ENCODE results near the gene LTC4S.

LTC4S gene

DNA sequence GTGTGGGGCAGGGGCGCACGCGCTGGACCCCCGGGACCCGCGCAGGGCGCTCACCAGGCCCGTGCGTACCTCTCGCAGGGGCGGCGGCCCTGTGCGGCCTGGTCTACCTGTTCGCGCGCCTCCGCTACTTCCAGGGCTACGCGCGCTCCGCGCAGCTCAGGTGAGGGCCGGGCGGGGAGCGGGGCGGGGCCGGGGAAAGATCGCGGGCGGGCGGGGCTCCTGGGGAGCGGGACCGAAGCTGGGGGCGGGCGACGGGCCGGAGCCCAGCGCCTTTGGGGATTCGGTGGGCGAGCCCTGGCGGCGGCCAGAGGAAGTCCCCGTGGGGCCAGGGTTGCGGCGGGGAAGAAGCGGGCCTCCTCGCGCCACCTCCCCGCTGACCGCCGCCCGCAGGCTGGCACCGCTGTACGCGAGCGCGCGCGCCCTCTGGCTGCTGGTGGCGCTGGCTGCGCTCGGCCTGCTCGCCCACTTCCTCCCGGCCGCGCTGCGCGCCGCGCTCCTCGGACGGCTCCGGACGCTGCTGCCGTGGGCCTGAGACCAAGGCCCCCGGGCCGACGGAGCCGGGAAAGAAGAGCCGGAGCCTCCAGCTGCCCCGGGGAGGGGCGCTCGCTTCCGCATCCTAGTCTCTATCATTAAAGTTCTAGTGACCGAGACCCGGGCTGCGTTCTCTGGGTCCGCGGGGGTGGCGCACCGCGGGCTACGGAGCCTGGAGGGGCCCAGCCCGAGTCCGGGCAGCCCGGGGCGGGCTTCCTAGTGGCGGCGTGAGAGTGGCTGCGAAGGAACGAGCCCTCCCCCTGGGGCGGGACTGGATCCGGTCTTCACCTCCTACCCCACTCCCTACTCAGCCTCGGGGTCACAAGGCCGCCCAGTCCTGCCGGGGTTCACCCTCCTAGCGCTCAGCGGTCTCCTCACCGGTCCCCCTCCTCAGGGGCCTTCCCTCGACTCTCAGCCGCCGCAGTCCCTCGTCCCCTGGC, 2.4 kb downstream of the LTC4S start:
- peak; percentile 78 for DNase-seq

GRCh38 chr5:179796877-179797608, 3.3 kb downstream of the LTC4S start:
- no peak for DNase-seq

DNA sequence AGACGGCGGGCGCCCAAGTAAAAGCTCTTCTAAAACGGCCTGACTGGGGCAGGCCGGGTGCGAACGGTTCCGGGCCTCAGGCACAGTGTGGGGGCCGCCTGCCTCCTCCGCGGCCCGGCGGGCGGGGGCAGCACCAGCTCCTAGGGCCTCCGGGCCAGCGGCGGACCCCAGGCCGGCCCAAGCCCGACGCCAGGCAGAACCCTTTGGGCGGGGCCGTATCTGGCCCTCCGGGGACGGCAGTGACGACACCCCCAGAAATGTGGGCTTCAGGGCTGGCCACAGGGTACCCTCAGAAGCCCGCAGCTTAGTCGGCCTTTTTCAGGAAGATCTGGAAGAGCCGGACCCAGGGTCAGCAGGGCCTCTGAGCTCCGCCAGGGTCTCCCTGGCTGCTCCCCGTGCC, 4.0 kb downstream of the LTC4S start:
- DNase-seq, result no peak

DNA sequence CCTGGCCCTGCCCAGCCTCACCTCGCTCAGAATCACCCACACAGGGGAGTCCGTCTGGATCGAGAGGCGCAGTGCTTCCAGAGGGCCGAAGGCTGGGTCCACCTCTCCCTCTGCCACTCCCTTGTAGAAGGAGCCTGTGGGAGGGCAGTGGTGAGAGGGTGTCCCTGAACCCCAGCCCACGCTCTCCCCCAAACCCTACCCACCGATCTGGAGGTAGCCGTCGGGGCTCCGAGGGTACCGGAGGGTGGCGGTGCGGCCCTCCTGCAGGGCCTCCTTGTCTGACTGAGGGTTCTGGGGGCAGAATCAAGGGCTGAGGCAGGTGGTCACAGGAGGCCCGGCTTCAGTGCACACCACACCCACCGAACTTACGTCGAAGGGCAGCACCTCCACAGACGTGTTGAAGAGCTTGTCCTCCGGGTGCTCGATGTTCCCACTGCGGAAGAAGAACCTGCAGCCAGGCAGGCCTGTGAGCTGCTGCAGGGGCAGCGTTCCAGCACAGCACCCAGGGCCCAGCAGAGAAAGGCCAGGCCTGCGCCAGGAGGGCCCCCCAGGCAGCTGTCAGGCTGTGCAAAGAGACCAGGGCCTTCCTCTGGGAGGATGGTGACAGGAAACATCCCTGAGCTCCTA, 4.5 kb downstream of the LTC4S start:
- no peak for DNase-seq

- no peak for DNase-seq
Observed at GRCh38 chr5:179798771-179799643, 5.2 kb downstream of the LTC4S start.

DNA sequence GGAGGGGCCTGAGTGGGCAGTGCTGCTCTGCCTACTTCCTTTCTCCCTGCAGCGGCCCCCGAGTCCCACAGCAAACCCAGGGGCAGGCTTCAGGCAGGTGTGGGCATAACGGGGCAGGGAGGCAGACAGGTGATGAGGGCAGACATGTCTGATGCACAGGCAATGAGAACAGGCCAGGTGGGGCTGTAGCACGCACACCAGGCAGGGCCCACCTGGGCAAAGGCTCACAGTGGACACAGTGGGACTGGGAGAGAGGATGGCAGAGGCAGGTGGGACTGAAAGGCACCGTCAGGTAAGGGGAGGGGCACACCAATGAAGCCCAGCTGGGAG, 5.8 kb downstream of the LTC4S start:
- DNase-seq, result no peak

GRCh38 chr5:179800071-179800695, 6.4 kb downstream of the LTC4S start:
- no peak for DNase-seq

- DNase-seq, result no peak
Observed at GRCh38 chr5:179800696-179801201, 7.0 kb downstream of the LTC4S start.

GRCh38 chr5:179801304-179802206, 7.8 kb downstream of the LTC4S start:
- peak; percentile 87 for DNase-seq

DNA sequence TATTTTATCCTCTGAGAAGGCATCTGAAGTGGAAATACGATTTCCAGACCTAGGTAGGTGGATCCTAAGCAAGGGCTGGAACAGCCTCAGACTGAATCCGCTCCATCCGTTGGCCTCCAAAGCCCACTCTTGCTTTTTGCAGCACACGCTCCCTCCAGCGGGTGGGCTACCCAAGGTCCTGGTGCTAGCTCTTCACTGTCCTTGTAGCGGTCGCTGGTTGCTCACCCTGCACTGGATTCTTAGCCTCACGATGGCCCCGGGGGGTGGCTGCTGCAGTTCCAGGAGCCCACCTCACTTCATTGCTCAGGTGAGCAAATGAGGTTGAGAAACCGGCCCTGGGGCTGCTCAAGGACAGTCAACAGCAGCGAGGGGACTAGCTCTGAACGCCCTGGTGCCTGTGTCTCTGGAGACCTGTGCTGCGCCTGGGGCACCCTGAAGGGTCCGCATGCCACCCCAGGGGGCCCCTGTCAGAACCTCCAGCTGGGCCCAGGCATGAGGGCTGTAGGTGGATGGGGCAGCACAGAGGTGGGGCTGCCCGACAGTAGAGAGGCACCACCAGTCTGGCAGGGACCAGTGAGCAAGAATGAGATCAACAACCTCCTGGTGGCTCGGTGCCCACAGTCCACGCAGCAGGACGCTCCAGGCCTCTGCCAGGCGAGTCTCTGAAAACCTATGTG, 8.6 kb downstream of the LTC4S start:
- DNase-seq, result no peak

DNA sequence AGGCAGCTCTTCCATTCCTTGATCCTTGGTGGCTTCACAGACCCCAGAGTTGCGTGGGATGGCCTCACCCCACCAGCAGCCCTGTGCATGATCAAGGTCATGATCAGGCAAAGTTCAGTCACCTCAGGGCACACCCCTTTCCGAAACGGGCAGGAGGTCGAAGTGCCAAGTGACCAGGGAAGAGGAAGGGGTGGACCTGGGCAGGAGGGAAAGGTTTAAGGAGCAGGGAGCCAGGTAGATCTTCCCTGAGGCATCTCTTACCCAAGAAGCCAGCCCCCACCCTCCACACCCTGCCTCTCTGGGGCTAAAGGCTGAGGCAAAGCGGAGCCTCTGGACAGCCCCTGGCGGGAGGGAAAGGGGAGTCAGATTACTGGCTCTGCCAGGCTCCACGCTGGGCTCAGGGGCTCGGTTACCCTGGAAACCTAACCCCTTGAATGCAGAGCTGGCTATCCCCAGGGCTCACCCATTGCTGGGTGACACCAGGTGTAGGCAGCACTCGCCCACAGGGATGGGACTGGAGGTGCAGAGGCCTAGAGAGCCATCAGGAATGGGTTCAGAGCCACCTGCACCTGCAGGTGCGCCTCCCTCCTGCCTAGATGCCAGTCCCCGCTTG, 9.3 kb downstream of the LTC4S start:
- DNase-seq, result no peak

GRCh38 chr5:179803651-179804554, 10.1 kb downstream of the LTC4S start:
- DNase-seq, result no peak

- DNase-seq, result no peak
Observed at GRCh38 chr5:179804555-179804947, 10.8 kb downstream of the LTC4S start.

- DNase-seq, result no peak
Observed at GRCh38 chr5:179805070-179805528, 11.3 kb downstream of the LTC4S start.

GRCh38 chr5:179805529-179806249, 11.9 kb downstream of the LTC4S start:
- DNase-seq, result no peak

GRCh38 chr5:179806250-179807048, 12.7 kb downstream of the LTC4S start, which contains the start of gene MGAT4B:
TSS of gene MGAT4B (minus strand) at chr5:179806866. CDS start at chr5:179806583, 283 bp downstream.
- DNase-seq, result peak; percentile 74

All from CD4-positive, alpha-beta T cell treated with Interleukin-12 subunit alpha and Interleukin-12 subunit beta, for 1 hour (primary cell).